ENCODE results near the gene SP4.

DNA sequence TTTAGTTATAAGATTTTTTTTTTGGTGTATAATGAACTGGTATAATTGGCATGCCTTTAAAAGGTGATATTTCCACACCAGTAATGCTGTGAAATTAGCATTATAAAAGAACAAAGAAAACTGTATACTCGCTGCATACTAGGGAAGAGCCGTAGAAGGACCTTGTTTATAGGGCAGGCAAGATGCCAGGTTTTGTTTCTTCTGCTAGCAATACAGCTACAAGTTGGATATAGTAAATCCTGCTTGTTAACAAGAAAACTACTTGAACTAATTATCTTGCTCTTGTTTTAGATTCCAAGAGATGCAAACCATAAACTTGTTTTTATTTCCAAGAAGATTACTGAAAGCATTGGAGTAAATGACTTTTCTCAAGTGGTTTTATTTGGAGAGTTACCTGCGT lies 116.8 kb downstream of the SP4 start:
- TF ChIP-seq, protein P1, sequence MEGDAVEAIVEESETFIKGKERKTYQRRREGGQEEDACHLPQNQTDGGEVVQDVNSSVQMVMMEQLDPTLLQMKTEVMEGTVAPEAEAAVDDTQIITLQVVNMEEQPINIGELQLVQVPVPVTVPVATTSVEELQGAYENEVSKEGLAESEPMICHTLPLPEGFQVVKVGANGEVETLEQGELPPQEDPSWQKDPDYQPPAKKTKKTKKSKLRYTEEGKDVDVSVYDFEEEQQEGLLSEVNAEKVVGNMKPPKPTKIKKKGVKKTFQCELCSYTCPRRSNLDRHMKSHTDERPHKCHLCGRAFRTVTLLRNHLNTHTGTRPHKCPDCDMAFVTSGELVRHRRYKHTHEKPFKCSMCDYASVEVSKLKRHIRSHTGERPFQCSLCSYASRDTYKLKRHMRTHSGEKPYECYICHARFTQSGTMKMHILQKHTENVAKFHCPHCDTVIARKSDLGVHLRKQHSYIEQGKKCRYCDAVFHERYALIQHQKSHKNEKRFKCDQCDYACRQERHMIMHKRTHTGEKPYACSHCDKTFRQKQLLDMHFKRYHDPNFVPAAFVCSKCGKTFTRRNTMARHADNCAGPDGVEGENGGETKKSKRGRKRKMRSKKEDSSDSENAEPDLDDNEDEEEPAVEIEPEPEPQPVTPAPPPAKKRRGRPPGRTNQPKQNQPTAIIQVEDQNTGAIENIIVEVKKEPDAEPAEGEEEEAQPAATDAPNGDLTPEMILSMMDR (IDR thresholded peaks at IDR 0.05) = no peak
- no peak for TF ChIP-seq POLR2A (IDR thresholded peaks at IDR 0.05)

All from uterus (tissue), 2 donors.